Type B pancreatic cell (in vitro differentiated cells): Measurements from ENCODE around the gene CDK5RAP3. TPM values are rescaled to one million over a fixed set of nuclear protein-coding genes. Genes with fewer than 3 reads are reported as not detected.

ENCODE experiments used
- DNase-seq: peaks from one replicate; pipeline ENCODE4 v3.0.0; 2021; ENCODE audit warnings: mixed read lengths; ENCODE audit not compliant: unreplicated experiment; ENCODE audit errors: extremely low spot score
- H3K27ac Mint-ChIP-seq: 2 replicates; pipeline ENCODE4 v1.8.0; 2021; ENCODE audit warnings: mild to moderate bottlenecking, mixed read lengths
- H3K27me3 Mint-ChIP-seq: 2 replicates; pipeline ENCODE4 v1.8.0; 2021; ENCODE audit warnings: mixed read lengths
- H3K36me3 Mint-ChIP-seq: 2 replicates; pipeline ENCODE4 v1.8.0; 2021; ENCODE audit warnings: mixed read lengths
- H3K4me1 Mint-ChIP-seq: one replicate; pipeline ENCODE4 v1.8.0; 2021; ENCODE audit warnings: mixed read lengths; ENCODE audit not compliant: unreplicated experiment
- H3K4me3 Mint-ChIP-seq: 2 replicates; pipeline ENCODE4 v1.8.0; 2021; ENCODE audit warnings: mild to moderate bottlenecking, mixed read lengths
- H3K9me3 Mint-ChIP-seq: 2 replicates; pipeline ENCODE4 v1.8.0; 2021; ENCODE audit warnings: mixed read lengths
- CTCF ChIP-seq: fragments of 200-600 bp; sonication (generic); conservative IDR thresholded peaks from 2 replicates; pipeline ENCODE4 v1.5.0; 2021; ENCODE audit warnings: antibody characterized with exemption, mild to moderate bottlenecking
- total RNA-seq: library from RNA; stranded (reverse); gene quantifications from 2 replicates; pipeline ENCODE4 v1.2.1, GENCODE V29; 2021; ENCODE audit warnings: low replicate concordance

CDK5RAP3 gene
- total RNA-seq, 1 donor from 2014 or later: 217 TPM

- no peaks in the 10 kb centered on the region for H3K36me3 Mint-ChIP-seq
- H3K27me3 Mint-ChIP-seq: peaks cover 20% of the 10 kb centered on the region
- DNase-seq: no peak
- H3K27ac Mint-ChIP-seq: no peak overlapping the region
- peaks cover 44% of the 10 kb centered on the region for H3K4me1 Mint-ChIP-seq
- H3K4me3 Mint-ChIP-seq: no peak overlapping the region
- H3K9me3 Mint-ChIP-seq: no peaks in the 10 kb centered on the region
- TF ChIP-seq CTCF: no peak
Observed at GRCh38 chr17:48010193-48010592, 39.3 kb downstream of the CDK5RAP3 start.

GRCh38 chr17:48011405-48012150 is 40.7 kb downstream of the CDK5RAP3 start:
- TF ChIP-seq CTCF: peak; percentile 64
- Mint-ChIP-seq H3K27ac (peak overlapping the region; percentile 61), H3K27me3 (peaks cover 20% of the 10 kb centered on the region), H3K9me3 (no peaks in the 10 kb centered on the region), H3K4me3 (peak overlapping the region; percentile 87), H3K36me3 (no peaks in the 10 kb centered on the region), H3K4me1 (peaks cover 45% of the 10 kb centered on the region)
- DNase-seq: no peak

- Mint-ChIP-seq H3K27me3 (peaks cover 20% of the 10 kb centered on the region), H3K27ac (peak overlapping the region; percentile 61), H3K4me1 (peaks cover 45% of the 10 kb centered on the region), H3K4me3 (peak overlapping the region; percentile 87), H3K36me3 (no peaks in the 10 kb centered on the region), H3K9me3 (no peaks in the 10 kb centered on the region)
- peak; percentile 81 for DNase-seq
- no peak for TF ChIP-seq CTCF
Observed at GRCh38 chr17:48012151-48012520, 41.2 kb downstream of the CDK5RAP3 start.

- H3K36me3 Mint-ChIP-seq: no peaks in the 10 kb centered on the region
- no peaks in the 10 kb centered on the region for H3K9me3 Mint-ChIP-seq
- H3K27me3 Mint-ChIP-seq: peaks cover 20% of the 10 kb centered on the region
- no peak for TF ChIP-seq CTCF
- peak overlapping the region; percentile 63 for H3K27ac Mint-ChIP-seq
- peaks cover 45% of the 10 kb centered on the region for H3K4me1 Mint-ChIP-seq
- peak overlapping the region; percentile 87 for H3K4me3 Mint-ChIP-seq
- DNase-seq: no peak
Observed at GRCh38 chr17:48012654-48013053, 41.7 kb downstream of the CDK5RAP3 start.

- no peak for DNase-seq
- peaks cover 47% of the 10 kb centered on the region for H3K4me1 Mint-ChIP-seq
- no peaks in the 10 kb centered on the region for H3K36me3 Mint-ChIP-seq
Observed at GRCh38 chr17:48013876-48014594, 43.1 kb downstream of the CDK5RAP3 start.

More at GRCh38 chr17:48013876-48014594, 43.1 kb downstream of the CDK5RAP3 start:
- Mint-ChIP-seq H3K4me3 (peak overlapping the region; percentile 87), H3K27me3 (peaks cover 27% of the 10 kb centered on the region), H3K9me3 (no peaks in the 10 kb centered on the region), H3K27ac (no peak overlapping the region)
- no peak for TF ChIP-seq CTCF
